KG1 (cell line): ENCODE results near the gene UTP11.

Experiments
- DNase-seq: peaks from one replicate; lab custom pipeline; 2025; lab: John Stamatoyannopoulos, UW

Gene UTP11

DNA sequence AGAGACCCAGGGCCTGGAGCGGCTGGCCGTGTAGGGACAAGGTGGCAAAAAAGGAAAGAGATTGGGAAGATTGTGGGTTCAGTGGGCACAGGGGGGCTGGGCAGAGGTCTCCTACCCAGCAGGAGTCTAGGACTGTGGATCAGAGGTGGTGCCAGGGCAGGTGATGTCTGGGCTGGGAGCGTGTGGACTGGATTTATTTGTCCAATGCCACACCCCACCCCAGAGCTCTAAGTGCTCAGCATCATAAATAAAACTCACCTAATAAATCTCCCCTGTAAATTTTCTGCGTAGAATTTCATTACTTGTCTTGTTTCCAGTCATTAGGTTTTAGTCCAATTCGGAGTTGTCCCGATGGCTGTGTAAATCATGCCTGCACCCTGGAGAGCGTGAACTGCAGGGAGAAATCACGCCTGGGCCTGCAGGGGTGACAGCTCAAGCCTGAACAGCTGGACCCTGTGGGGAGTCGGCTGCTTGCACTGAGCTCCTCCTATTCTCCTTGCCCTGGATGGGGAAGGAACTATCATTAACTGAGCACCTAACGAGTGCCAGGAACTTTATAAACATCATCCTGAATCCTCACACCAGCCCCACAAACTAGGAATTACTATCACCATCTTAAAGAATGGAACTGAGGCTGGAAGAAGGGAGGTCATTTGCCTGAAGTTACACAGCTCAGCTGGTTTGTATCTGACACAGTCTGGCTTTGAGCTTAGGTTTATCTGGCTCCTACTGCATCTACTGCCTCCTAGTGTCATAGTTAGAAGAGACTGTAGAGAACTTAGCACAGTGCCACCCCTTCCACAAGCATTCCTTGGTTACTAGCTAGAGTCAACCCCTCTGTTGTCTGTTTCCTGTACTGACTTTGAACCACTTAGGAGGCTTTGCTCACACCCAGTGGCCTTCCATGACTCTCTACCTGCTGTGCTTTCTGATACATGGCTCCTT is 59.0 kb downstream of the UTP11 start:
- DNase-seq, result no peak

DNA sequence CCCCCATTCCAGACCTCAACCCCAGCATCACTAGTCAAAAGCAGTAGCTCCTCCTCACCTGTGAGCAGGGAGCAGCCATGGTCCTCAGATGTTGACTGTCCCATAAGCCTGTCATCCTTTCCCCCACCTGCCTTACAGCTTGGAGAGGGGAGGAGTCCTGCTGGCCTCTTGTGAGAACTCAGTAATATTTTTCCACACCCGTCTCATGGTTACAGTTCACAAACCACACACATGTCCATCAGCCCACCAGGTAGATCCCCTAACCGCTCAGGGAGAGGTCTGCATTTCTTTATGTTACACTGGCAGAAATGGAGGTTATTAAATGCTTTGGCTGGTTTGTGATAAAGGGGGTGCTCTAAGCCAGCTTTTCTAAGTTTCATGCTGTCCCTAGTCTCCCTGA is 60.3 kb downstream of the UTP11 start:
- no peak for DNase-seq

DNA sequence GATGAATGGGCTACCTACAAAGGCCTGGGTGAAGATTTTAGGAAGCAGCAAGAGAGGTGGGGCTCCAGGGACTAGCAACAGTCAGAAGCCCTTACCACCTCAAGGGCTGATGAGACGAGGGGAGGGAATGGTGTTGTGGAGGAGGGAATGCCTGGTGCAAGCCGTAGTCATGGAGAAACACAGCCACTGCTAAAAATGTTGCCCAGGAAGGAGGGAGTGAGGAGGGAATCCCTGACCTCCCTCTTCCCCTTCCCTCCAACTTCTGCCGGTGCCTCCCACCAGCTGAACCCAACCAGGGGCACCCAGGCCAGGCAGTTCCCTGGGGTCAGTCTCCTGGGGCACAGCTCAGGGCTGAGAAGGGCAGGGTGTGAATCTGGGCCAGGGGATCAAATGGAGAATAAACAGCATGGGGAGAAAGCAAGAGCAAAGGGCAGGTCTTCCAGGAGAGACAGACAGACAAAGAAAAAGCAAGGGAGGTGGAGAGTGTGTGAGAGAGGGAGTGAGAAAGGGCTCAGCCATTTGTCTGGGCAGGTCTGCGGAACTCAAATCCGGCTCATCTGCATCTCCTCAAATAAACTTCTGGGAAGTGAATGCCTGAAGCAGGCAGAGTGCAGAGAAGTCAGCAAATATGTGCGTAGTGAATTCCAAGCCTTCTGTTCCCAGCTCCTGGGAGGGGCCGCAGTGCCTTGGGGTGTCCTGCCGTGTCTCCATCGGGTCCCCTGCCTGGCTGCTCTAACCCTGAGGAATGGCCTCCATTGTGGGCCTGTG is 61.2 kb downstream of the UTP11 start:
- no peak for DNase-seq

DNA sequence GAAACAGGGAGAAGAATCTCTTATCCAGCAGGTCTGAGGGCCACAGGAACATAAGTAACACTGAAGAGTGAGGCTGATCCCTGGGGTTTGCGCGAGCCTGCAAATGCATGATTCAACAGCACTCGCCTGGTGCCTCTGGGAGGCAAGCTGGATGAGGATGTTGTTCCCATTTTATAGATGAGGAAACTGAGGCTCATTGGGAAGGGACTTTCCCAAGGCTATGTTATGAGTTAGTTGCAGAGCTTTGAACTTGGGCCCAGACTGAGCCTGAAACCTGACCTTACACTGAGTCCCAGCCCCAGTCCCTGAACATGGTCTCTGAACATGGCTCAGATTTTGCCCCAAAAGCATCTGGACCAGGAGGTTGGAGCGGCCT is 61.8 kb downstream of the UTP11 start:
- DNase-seq, result no peak
